SK-N-SH (cell line): Measurements from ENCODE around the gene TESMIN.

Source experiments
- FOXJ3 ChIP-seq: sonication (generic); formaldehyde crosslinking; IDR thresholded peaks from 2 replicates; pipeline ENCODE4 v1.5.1; 2020; ENCODE audit warnings: mild to moderate bottlenecking, missing genetic modification reagents
- RAD21 ChIP-seq: IDR thresholded peaks from 2 replicates; pipeline ENCODE4 v1.6.1; 2012; ENCODE audit warnings: mild to moderate bottlenecking, low read length
- TF ChIP-seq, protein P1 (sequence below): IDR thresholded peaks from 2 replicates; pipeline ENCODE4 v1.4.0; 2012; ENCODE audit warnings: low read depth, borderline replicate concordance

DNA sequence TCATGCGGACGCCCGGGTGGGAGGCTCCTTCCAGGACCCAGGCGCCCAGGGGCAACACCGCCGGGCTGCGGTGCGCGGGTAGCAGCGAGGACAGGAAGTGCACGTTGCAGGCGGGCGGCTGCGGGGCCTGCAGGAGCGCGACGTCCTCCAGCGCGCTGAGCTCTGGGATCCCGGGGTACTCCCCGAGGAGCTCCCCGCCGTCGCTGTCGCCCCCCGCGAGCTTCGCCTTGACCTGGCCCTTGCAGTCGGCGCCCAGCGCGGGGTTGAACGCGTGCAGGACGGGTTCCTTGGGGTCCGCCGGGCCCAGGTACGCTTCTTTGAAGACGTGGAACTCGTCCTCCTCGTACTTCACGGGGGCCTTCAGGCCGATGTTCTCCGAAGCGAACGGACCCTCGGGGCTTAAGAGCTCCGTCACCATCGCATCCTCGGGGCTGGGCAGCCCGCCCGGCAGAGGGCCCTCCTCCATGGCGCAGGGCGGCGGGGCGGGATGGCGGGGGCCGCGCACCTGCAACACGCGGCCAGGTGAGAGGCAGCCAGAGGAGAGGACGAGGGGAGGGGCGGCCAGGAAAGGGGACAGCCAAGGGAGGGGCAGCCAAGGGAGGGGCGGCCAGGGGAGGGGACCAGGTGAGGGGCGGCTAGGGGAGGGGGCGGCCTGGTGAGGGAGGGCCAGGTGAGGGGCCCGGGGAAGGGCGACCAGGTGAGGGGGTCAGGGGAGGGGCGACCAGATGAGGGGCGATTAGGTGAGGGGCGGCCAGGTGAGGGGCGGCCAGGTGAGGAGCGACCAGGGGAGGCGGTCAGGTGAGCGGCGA is 921 bp downstream of the TESMIN start:
- no peak for TF ChIP-seq FOXJ3 (CRISPR knock-in tag)
- TF ChIP-seq, protein P1, sequence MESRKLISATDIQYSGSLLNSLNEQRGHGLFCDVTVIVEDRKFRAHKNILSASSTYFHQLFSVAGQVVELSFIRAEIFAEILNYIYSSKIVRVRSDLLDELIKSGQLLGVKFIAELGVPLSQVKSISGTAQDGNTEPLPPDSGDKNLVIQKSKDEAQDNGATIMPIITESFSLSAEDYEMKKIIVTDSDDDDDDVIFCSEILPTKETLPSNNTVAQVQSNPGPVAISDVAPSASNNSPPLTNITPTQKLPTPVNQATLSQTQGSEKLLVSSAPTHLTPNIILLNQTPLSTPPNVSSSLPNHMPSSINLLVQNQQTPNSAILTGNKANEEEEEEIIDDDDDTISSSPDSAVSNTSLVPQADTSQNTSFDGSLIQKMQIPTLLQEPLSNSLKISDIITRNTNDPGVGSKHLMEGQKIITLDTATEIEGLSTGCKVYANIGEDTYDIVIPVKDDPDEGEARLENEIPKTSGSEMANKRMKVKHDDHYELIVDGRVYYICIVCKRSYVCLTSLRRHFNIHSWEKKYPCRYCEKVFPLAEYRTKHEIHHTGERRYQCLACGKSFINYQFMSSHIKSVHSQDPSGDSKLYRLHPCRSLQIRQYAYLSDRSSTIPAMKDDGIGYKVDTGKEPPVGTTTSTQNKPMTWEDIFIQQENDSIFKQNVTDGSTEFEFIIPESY, result no peak
- no peak for TF ChIP-seq RAD21
